Fibroblast of lung (primary cell): Measurements from ENCODE around the gene KIF11. TPM values are rescaled to one million over a fixed set of nuclear protein-coding genes. Genes with fewer than 3 reads are reported as not detected.

Source experiments
- DNase-seq, 2 donors: peaks; one replicate each; pipeline versions ENCODE4 v3.0.0 to v3.0.0-alpha.2; 2010; ENCODE audit warnings: low read depth in 2 of 2
- H2AFZ ChIP-seq: 2 replicates; pipeline ENCODE4 v1.5.1; 2012; ENCODE audit warnings: low read length, control low read depth, inconsistent platforms
- H3K27ac ChIP-seq: 2 replicates; pipeline ENCODE4 v1.5.1; 2011; ENCODE audit warnings: low read length, control low read depth; ENCODE audit not compliant: insufficient read depth
- H3K27me3 ChIP-seq: 2 replicates; pipeline ENCODE4 v1.5.1; 2011; ENCODE audit warnings: mild to moderate bottlenecking, low read length; ENCODE audit not compliant: control insufficient read depth, insufficient read depth
- H3K36me3 ChIP-seq: 2 replicates; pipeline ENCODE4 v1.5.1; 2011; ENCODE audit warnings: low read length; ENCODE audit not compliant: control insufficient read depth, insufficient read depth
- H3K4me1 ChIP-seq: 2 replicates; pipeline ENCODE4 v1.5.1; 2011; ENCODE audit warnings: low read length; ENCODE audit not compliant: control insufficient read depth, insufficient read depth; ENCODE audit errors: extremely low read depth
- H3K4me2 ChIP-seq: 2 replicates; pipeline ENCODE4 v1.5.1; 2011; ENCODE audit warnings: low read length, control low read depth; ENCODE audit not compliant: insufficient read depth; ENCODE audit errors: extremely low read depth
- H3K4me3 ChIP-seq, 4 experiments: fragments of 200-600 bp in 1 of 4; sonication (generic) in 1 of 4; replicated peaks in 1 of 4; 2 replicates each; pipeline ENCODE4 v1.5.1; 2011 to 2016; ENCODE audit warnings: low read length in 4 of 4, low read depth in 3 of 4, mild to moderate bottlenecking in 3 of 4, control low read depth in 2 of 4, inconsistent platforms in 1 of 4, mixed read lengths in 1 of 4; ENCODE audit not compliant: insufficient read depth in 1 of 4; ENCODE audit errors: control extremely low read depth in 1 of 4
- H3K79me2 ChIP-seq: 2 replicates; pipeline ENCODE4 v1.5.1; 2012; ENCODE audit warnings: mild to moderate bottlenecking, low read length, inconsistent platforms; ENCODE audit not compliant: control insufficient read depth, insufficient read depth
- H3K9ac ChIP-seq: 2 replicates; pipeline ENCODE4 v1.5.1; 2011; ENCODE audit warnings: mild to moderate bottlenecking, low read length, control low read depth; ENCODE audit not compliant: insufficient read depth
- H3K9me3 ChIP-seq: 2 replicates; pipeline ENCODE4 v1.5.1; 2012; ENCODE audit warnings: low read depth, low read length; ENCODE audit not compliant: control insufficient read depth, insufficient read depth
- H4K20me1 ChIP-seq: 2 replicates; pipeline ENCODE4 v1.5.1; 2011; ENCODE audit warnings: low read length; ENCODE audit not compliant: control insufficient read depth, insufficient read depth; ENCODE audit errors: extremely low read depth
- EZH2 ChIP-seq: IDR thresholded peaks from 2 replicates; pipeline ENCODE4 v1.5.1; 2012; ENCODE audit warnings: low read length, control low read depth, mild to moderate bottlenecking; ENCODE audit errors: missing control alignments
- polyA plus RNA-seq, 2 donors: library from polyadenylated mRNA; depleted of rRNA in 1 of 2; stranded (reverse) in 1 of 2; unstranded in 1 of 2; fragments of >200 nt; gene quantifications; 2 replicates each; pipeline ENCODE4 v1.2.1, GENCODE V29; 2011 to 2012; ENCODE audit warnings: missing spikeins in 1 of 2
- total RNA-seq: library from RNA; depleted of rRNA; stranded (reverse); fragments of >200 nt; gene quantifications from 2 replicates; pipeline ENCODE4 v1.2.1, GENCODE V29; 2014
- TF ChIP-seq, protein P1 (sequence below), 2 donors: IDR thresholded peaks in 1 of 2; conservative IDR thresholded peaks in 1 of 2; 1 replicate in 1 of 2; 2 replicates in 1 of 2; pipeline ENCODE4 v1.5.1; 2011 to 2012; ENCODE audit warnings: low read length in 2 of 2, control low read depth in 1 of 2, inconsistent platforms in 1 of 2, low read depth in 1 of 2, mild to moderate bottlenecking in 1 of 2

KIF11 gene
- total and polyA plus RNA-seq, 2 donors (not counting 1 experiment from before 2014, with no cell fraction given), result 7.5 to 8.9 TPM

DNA sequence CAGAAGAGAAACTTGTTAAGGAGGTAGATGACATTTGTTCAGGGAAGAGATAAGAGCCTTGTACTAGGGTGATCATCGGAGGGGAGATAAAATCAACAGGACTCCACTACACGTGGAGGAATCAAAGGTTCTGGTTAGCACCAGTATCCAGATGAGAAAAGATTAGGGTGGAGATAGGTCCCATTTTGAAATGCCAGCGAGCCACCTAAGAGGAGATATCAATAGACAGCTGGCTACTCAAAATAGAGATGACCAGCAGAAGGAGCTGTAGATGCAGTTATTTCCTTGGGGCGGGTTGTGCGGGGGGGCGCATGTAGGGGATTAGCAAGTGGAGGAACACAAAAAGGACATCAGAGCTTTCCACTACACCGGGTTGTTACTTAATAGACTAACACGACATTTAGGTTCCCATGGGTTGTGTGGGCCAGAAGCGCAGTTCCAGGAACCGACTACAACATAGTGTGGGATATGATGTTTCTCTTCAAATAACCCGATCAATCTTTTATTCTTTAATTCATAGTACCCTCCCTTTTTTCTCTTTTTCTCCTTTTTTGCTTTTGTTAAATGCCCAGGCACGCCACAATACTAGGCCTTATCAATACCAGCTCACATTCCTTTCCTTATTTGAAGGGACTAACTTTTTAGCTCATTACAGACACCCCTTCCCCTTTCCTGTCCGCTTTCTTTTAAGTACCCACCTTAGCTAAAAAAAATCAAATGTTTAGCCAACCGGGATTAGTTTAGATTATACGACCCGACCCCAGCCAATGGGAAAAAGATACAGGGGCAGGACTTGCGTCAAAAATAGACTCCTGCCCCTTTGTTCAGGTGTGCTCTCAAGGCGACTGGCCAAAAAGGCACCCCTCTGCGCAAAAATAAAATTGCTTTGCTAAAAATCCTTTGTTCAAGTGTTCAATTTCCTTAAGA lies 2.0 kb upstream of the KIF11 start:
- Histone ChIP-seq H4K20me1 (no peaks in the 10 kb centered on the region), H3K9me3 (no peaks in the 10 kb centered on the region), H3K27ac (peak overlapping the region; percentile 90), H3K4me3 (peak overlapping the region; percentile 4 to 92 (median 33)), H2AFZ (peak overlapping the region; percentile 37), H3K4me1 (peaks cover 4% of the 10 kb centered on the region), H3K36me3 (no peaks in the 10 kb centered on the region), H3K27me3 (no peaks in the 10 kb centered on the region), H3K4me2 (peak overlapping the region; percentile 73), H3K9ac (peak overlapping the region; percentile 38), H3K79me2 (peaks cover 29% of the 10 kb centered on the region)
- no peak for TF ChIP-seq EZH2
- TF ChIP-seq, protein P1, sequence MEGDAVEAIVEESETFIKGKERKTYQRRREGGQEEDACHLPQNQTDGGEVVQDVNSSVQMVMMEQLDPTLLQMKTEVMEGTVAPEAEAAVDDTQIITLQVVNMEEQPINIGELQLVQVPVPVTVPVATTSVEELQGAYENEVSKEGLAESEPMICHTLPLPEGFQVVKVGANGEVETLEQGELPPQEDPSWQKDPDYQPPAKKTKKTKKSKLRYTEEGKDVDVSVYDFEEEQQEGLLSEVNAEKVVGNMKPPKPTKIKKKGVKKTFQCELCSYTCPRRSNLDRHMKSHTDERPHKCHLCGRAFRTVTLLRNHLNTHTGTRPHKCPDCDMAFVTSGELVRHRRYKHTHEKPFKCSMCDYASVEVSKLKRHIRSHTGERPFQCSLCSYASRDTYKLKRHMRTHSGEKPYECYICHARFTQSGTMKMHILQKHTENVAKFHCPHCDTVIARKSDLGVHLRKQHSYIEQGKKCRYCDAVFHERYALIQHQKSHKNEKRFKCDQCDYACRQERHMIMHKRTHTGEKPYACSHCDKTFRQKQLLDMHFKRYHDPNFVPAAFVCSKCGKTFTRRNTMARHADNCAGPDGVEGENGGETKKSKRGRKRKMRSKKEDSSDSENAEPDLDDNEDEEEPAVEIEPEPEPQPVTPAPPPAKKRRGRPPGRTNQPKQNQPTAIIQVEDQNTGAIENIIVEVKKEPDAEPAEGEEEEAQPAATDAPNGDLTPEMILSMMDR (conservative IDR thresholded peaks at IDR 0.05 in 1 of 2, IDR thresholded peaks at IDR 0.05 in 1 of 2; ENCODE audit: low read depth in 1 of 2, low read length in 2 of 2), result peak; percentile 25 to 46
- DNase-seq, result peak; percentile 62 to 71

DNA sequence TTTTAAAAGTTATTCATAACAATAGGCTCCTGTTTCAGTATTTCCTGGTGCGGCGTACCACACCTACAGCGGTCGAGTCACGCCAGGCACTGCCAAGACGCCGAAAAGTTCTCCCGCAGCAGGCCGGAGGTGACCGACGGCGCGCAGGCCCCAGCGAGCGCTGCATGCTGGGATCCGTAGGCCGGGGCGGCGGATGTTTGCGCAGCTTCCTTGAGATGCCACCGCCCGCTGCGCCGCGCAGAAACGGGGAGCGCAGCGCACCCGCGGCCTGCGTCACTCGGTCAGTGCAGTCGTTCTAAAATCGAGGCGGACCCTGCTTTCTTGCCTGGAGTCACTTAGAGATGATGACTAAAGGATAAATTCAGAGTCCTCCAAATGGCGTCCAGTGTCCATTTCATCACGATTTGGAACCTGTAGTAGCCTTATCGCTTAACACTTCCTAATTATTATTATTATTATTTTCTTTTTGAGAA lies 1.3 kb upstream of the KIF11 start:
- H3K4me3 ChIP-seq, result peak overlapping the region; percentile 4 to 97 (median 76)
- H3K79me2 ChIP-seq, result peaks cover 36% of the 10 kb centered on the region
- peak overlapping the region; percentile 68 for H2AFZ ChIP-seq
- TF ChIP-seq EZH2, result no peak
- TF ChIP-seq, protein P1 (conservative IDR thresholded peaks at IDR 0.05 in 1 of 2, IDR thresholded peaks at IDR 0.05 in 1 of 2; ENCODE audit: low read depth in 1 of 2, low read length in 2 of 2), result no peak
- no peaks in the 10 kb centered on the region for H4K20me1 ChIP-seq
- H3K27me3 ChIP-seq, result no peaks in the 10 kb centered on the region
- H3K27ac ChIP-seq, result peak overlapping the region; percentile 90
- no peaks in the 10 kb centered on the region for H3K36me3 ChIP-seq
- H3K4me1 ChIP-seq, result peaks cover 4% of the 10 kb centered on the region
- peak overlapping the region; percentile 38 for H3K9ac ChIP-seq
- H3K4me2 ChIP-seq, result peak overlapping the region; percentile 99
- no peaks in the 10 kb centered on the region for H3K9me3 ChIP-seq
- peak; percentile 94 to 95 for DNase-seq
